SU-DHL-6 (cell line): ENCODE data around the gene VPS41.
A peak's percentile ranks its signal among the peaks of the same experiment; 100 is the strongest.

ENCODE experiments used
- H2AFZ ChIP-seq: fragments of 200-600 bp; sonication (generic); 2 replicates; pipeline ENCODE4 v1.6.1; 2014; ENCODE audit warnings: low read depth, mild to moderate bottlenecking, moderate library complexity, mixed read lengths, antibody characterized with exemption, low read length; ENCODE audit not compliant: severe bottlenecking
- H3F3A ChIP-seq: fragments of 200-600 bp; shearing (Covaris generic); 2 replicates; pipeline ENCODE4 v1.6.0; 2016; ENCODE audit warnings: antibody characterized with exemption, mild to moderate bottlenecking; ENCODE audit not compliant: insufficient read depth
- H3K27ac ChIP-seq: fragments of 200-600 bp; sonication (generic); 2 replicates; pipeline ENCODE4 v1.5.1; 2016; ENCODE audit warnings: low read depth, mild to moderate bottlenecking, low read length, moderate library complexity, mixed read lengths
- H3K27me3 ChIP-seq: fragments of 200-600 bp; sonication (generic), shearing (Covaris generic); 2 replicates; pipeline ENCODE4 v1.6.0; 2014; ENCODE audit warnings: mild to moderate bottlenecking, low read length
- H3K36me3 ChIP-seq: fragments of 200-600 bp; sonication (generic); 2 replicates; pipeline ENCODE4 v1.6.1; 2014; ENCODE audit warnings: mild to moderate bottlenecking, low read length, mixed read lengths
- H3K4me2 ChIP-seq: fragments of 300-600, 200-600 bp; shearing (Covaris generic), sonication (generic); 2 replicates; pipeline ENCODE4 v1.6.0; 2014; ENCODE audit warnings: low read length, low read depth, mild to moderate bottlenecking; ENCODE audit not compliant: poor library complexity, severe bottlenecking
- H3K4me3 ChIP-seq: fragments of 200-600 bp; sonication (generic); 2 replicates; pipeline ENCODE4 v1.5.1; 2014; ENCODE audit warnings: antibody characterized with exemption, low read length, mild to moderate bottlenecking, mixed read lengths; ENCODE audit not compliant: insufficient read depth, poor library complexity, severe bottlenecking
- H3K79me2 ChIP-seq: fragments of 200-600 bp; sonication (generic); 2 replicates; pipeline ENCODE4 v1.6.1; 2014; ENCODE audit warnings: mild to moderate bottlenecking, low read length, moderate library complexity; ENCODE audit not compliant: insufficient read depth
- H3K9ac ChIP-seq: fragments of 200-600 bp; sonication (generic); 2 replicates; pipeline ENCODE4 v1.7.0; 2014; ENCODE audit warnings: mild to moderate bottlenecking, low read length
- H3K9me2 ChIP-seq: fragments of 200-600 bp; sonication (generic); replicated peaks from 2 replicates; pipeline ENCODE4 v1.6.1; 2014; ENCODE audit warnings: low read length; ENCODE audit not compliant: insufficient read depth
- H3K9me3 ChIP-seq: fragments of 200-600 bp; sonication (generic); 2 replicates; pipeline ENCODE4 v1.6.1; 2014; ENCODE audit warnings: low read length, mixed read lengths; ENCODE audit not compliant: insufficient read depth
- H4K20me1 ChIP-seq: fragments of 200-600 bp; sonication (generic); 2 replicates; pipeline ENCODE4 v1.6.1; 2014; ENCODE audit warnings: low read depth, mild to moderate bottlenecking, antibody characterized with exemption, low read length, moderate library complexity, mixed read lengths
- CTCF ChIP-seq: fragments of 200-600 bp; sonication (generic); IDR thresholded peaks from one replicate; pipeline ENCODE4 v1.5.1; 2017; ENCODE audit warnings: antibody characterized with exemption, mild to moderate bottlenecking, low read length, moderate library complexity; ENCODE audit not compliant: insufficient read depth, poor library complexity, severe bottlenecking
- EZH2phosphoT487 ChIP-seq: fragments of 200-600 bp; sonication (generic), shearing (Covaris generic); conservative IDR thresholded peaks from 2 replicates; pipeline ENCODE4 v1.6.1; 2018; ENCODE audit warnings: mild to moderate bottlenecking, antibody characterized with exemption, low read length, moderate library complexity, mixed read lengths

VPS41 gene

GRCh38 chr7:38905056-38905759, 3.8 kb downstream of the VPS41 start:
- no peaks in the 10 kb centered on the region for H3K9me2 ChIP-seq
- 0 out of 2 replicates have a peak, but pooled peaks cover 8% of the 10 kb centered on the region for H4K20me1 ChIP-seq
- no peak overlapping the region for H3K27ac ChIP-seq
- H3K27me3 ChIP-seq, result no peaks in the 10 kb centered on the region
- no peaks in the 10 kb centered on the region for H3F3A ChIP-seq
- H2AFZ ChIP-seq, result no peak overlapping the region
- H3K9me3 ChIP-seq, result no peaks in the 10 kb centered on the region
- H3K9ac ChIP-seq, result no peak overlapping the region
- no peaks in the 10 kb centered on the region for H3K36me3 ChIP-seq
- no peak overlapping the region for H3K4me3 ChIP-seq
- peak overlapping the region; percentile 21 for H3K4me2 ChIP-seq
- TF ChIP-seq CTCF (no peak), EZH2phosphoT487 (no peak)
- peaks cover 11% of the 10 kb centered on the region; the same call in 1 of the 2 replicates for H3K79me2 ChIP-seq

- Histone ChIP-seq H3K4me3 (no peak overlapping the region), H3K27me3 (no peaks in the 10 kb centered on the region), H2AFZ (no peak overlapping the region), H3K27ac (no peak overlapping the region), H3K9me3 (no peaks in the 10 kb centered on the region), H4K20me1 (0 out of 2 replicates have a peak, but pooled peaks cover 8% of the 10 kb centered on the region), H3F3A (no peaks in the 10 kb centered on the region), H3K4me2 (no peak overlapping the region), H3K36me3 (no peaks in the 10 kb centered on the region), H3K9ac (no peak overlapping the region), H3K9me2 (no peaks in the 10 kb centered on the region), H3K79me2 (peaks cover 6% of the 10 kb centered on the region; the same call in 1 of the 2 replicates)
- no peak for TF ChIP-seq CTCF
- TF ChIP-seq EZH2phosphoT487, result no peak
These were observed 5.9 kb downstream of the VPS41 start for GRCh38 chr7:38903057-38903456.

- 0 out of 2 replicates have a peak, but pooled peaks cover 8% of the 10 kb centered on the region for H4K20me1 ChIP-seq
- no peak overlapping the region for H3K9ac ChIP-seq
- H3K79me2 ChIP-seq, result 0 out of 2 replicates have a peak, but pooled peaks cover under 1% of the 10 kb centered on the region
- TF ChIP-seq CTCF (no peak), EZH2phosphoT487 (no peak)
- H3K4me3 ChIP-seq, result no peak overlapping the region
- no peak overlapping the region for H2AFZ ChIP-seq
- H3K4me2 ChIP-seq, result no peak overlapping the region
- H3F3A ChIP-seq, result no peaks in the 10 kb centered on the region
- H3K27ac ChIP-seq, result no peak overlapping the region
- H3K27me3 ChIP-seq, result no peaks in the 10 kb centered on the region
- no peaks in the 10 kb centered on the region for H3K36me3 ChIP-seq
- no peaks in the 10 kb centered on the region for H3K9me3 ChIP-seq
- no peaks in the 10 kb centered on the region for H3K9me2 ChIP-seq
These were observed 6.5 kb downstream of the VPS41 start for GRCh38 chr7:38902449-38902848.
